Uterus (tissue), 4 donors: ENCODE data around the gene ARPP21. TPM values are rescaled to one million over a fixed set of nuclear protein-coding genes. Genes with fewer than 3 reads are reported as not detected.

Source experiments
- DNase-seq, 2 donors: peaks; one replicate each; pipeline ENCODE4 v3.0.0-alpha.2; 2019 to 2020
- H3K27ac ChIP-seq, 2 donors: fragments of 200-600 bp; sonication (generic); 1 replicate in 1 of 2; 2 replicates in 1 of 2; pipeline ENCODE4 v1.5.1; 2016 to 2018
- H3K27me3 ChIP-seq, 2 donors: fragments of 200-600 bp; sonication (generic); one replicate each; pipeline ENCODE4 v1.5.1; 2018 to 2019; ENCODE audit warnings: control low read depth in 1 of 2
- H3K36me3 ChIP-seq, 2 donors: fragments of 200-600 bp; sonication (generic); one replicate each; pipeline ENCODE4 v1.5.1; 2019; ENCODE audit warnings: control low read depth in 1 of 2
- H3K4me1 ChIP-seq, 2 donors: fragments of 200-600 bp; sonication (generic); one replicate each; pipeline ENCODE4 v1.5.1; 2018 to 2019; ENCODE audit warnings: control low read depth in 1 of 2
- H3K4me3 ChIP-seq, 2 donors: fragments of 200-600 bp; sonication (generic); 1 replicate in 1 of 2; 2 replicates in 1 of 2; pipeline ENCODE4 v1.5.1; 2018 to 2019; ENCODE audit warnings: mild to moderate bottlenecking in 1 of 2
- H3K9me3 ChIP-seq, 2 donors: fragments of 200-600 bp; sonication (generic); one replicate each; pipeline ENCODE4 v1.5.1; 2019; ENCODE audit warnings: control low read depth in 1 of 2
- CTCF ChIP-seq, 4 experiments: fragments of 200-600 bp in 2 of 4; fragments of 450-650 bp in 2 of 4; sonication (generic) in 2 of 4; IDR thresholded peaks; one replicate each; pipeline ENCODE4 v1.5.1; 2016 to 2019; ENCODE audit warnings: antibody characterized with exemption in 4 of 4, mild to moderate bottlenecking in 2 of 4, moderate library complexity in 1 of 4
- POLR2A ChIP-seq, 2 donors: fragments of 450-650 bp; IDR thresholded peaks; one replicate each; pipeline ENCODE4 v1.6.1; 2016; ENCODE audit warnings: antibody characterized with exemption in 2 of 2, mild to moderate bottlenecking in 1 of 2, moderate library complexity in 1 of 2
- intact Hi-C: fragments of 100-400 bp; cut with DNase I; formaldehyde crosslinking; loops from one replicate; pipeline ENCODE4 v1.15.1; 2023; ENCODE audit warnings: low total_unique reads
- total RNA-seq, 4 donors: library from RNA; depleted of rRNA in 3 of 4; stranded (reverse); fragments of >200 nt in 3 of 4; gene quantifications; one replicate each; pipeline versions ENCODE4 v1.1.0 to v1.2.4, GENCODE V29; 2014 to 2023
- donor health status: DM: yes; HTN: yes; CAD: no.

The ARPP21 gene
- total RNA-seq, 4 donors from 2014 or later, result 1.2 TPM; not detected in 3

GRCh38 chr3:35773417-35773816 is 134.1 kb downstream of the ARPP21 start:
- Histone ChIP-seq H3K27ac (no peak overlapping the region), H3K27me3 (no peaks in the 10 kb centered on the region), H3K36me3 (no peaks in the 10 kb centered on the region), H3K4me3 (no peak overlapping the region), H3K4me1 (no peaks in the 10 kb centered on the region), H3K9me3 (no peaks in the 10 kb centered on the region)
- intact Hi-C loops, result no loop called here
- TF ChIP-seq CTCF (IDR thresholded peaks at IDR 0.05) (no peak), POLR2A (IDR thresholded peaks at IDR 0.05) (no peak)
- no peak for DNase-seq

GRCh38 chr3:35776346-35776745 is 137.0 kb downstream of the ARPP21 start:
- Histone ChIP-seq H3K9me3 (no peaks in the 10 kb centered on the region), H3K4me3 (no peak overlapping the region), H3K27me3 (no peaks in the 10 kb centered on the region), H3K4me1 (no peaks in the 10 kb centered on the region), H3K27ac (no peak overlapping the region), H3K36me3 (no peaks in the 10 kb centered on the region)
- intact Hi-C loops, result no loop called here
- TF ChIP-seq POLR2A (IDR thresholded peaks at IDR 0.05), result no peak
- no peak for TF ChIP-seq CTCF (IDR thresholded peaks at IDR 0.05)
- no peak for DNase-seq

GRCh38 chr3:35777065-35777464 is 137.7 kb downstream of the ARPP21 start:
- intact Hi-C loops, result no loop called here
- no peak for TF ChIP-seq CTCF (IDR thresholded peaks at IDR 0.05)
- no peak for TF ChIP-seq POLR2A (IDR thresholded peaks at IDR 0.05)
- Histone ChIP-seq H3K4me3 (no peak overlapping the region), H3K9me3 (no peaks in the 10 kb centered on the region), H3K27ac (no peak overlapping the region), H3K27me3 (no peaks in the 10 kb centered on the region), H3K4me1 (no peaks in the 10 kb centered on the region), H3K36me3 (no peaks in the 10 kb centered on the region)
- DNase-seq, result no peak

- Histone ChIP-seq H3K36me3 (no peaks in the 10 kb centered on the region), H3K4me1 (no peaks in the 10 kb centered on the region), H3K27ac (no peak overlapping the region), H3K27me3 (no peaks in the 10 kb centered on the region), H3K9me3 (no peaks in the 10 kb centered on the region), H3K4me3 (no peak overlapping the region)
- TF ChIP-seq CTCF (IDR thresholded peaks at IDR 0.05) (no peak), POLR2A (IDR thresholded peaks at IDR 0.05) (no peak)
- no peak for DNase-seq
- intact Hi-C loops, result no loop called here
Observed at GRCh38 chr3:35777563-35778554, 138.5 kb downstream of the ARPP21 start.

GRCh38 chr3:35779611-35780010 is 140.3 kb downstream of the ARPP21 start:
- no peak overlapping the region for H3K27ac ChIP-seq
- intact Hi-C loops, result no loop called here
- no peaks in the 10 kb centered on the region for H3K9me3 ChIP-seq
- no peak overlapping the region for H3K4me3 ChIP-seq
- H3K36me3 ChIP-seq, result no peaks in the 10 kb centered on the region
- no peak for TF ChIP-seq CTCF (IDR thresholded peaks at IDR 0.05)
- no peak for TF ChIP-seq POLR2A (IDR thresholded peaks at IDR 0.05)
- H3K4me1 ChIP-seq, result no peaks in the 10 kb centered on the region
- no peaks in the 10 kb centered on the region for H3K27me3 ChIP-seq
- no peak for DNase-seq
